HG02840 (cell line): ENCODE data around the gene COA1.
A peak's percentile ranks its signal among the peaks of the same experiment; 100 is the strongest.
"Not testable (repeated sequence)": the region's sequence is repeated elsewhere in the genome, so short reads cannot be mapped to it uniquely, and the experiment has no call there.

ENCODE experiments used
- ATAC-seq: cut with Tn5 transposase; IDR thresholded peaks from one replicate; pipeline ENCODE4 v1.9.1; 2021; ENCODE audit warnings: mild to moderate bottlenecking, moderate library complexity, moderate number of reproducible peaks; ENCODE audit not compliant: unreplicated experiment, low FRiP score

COA1 gene

GRCh38 chr7:43758822-43759683, 29.7 kb upstream of the COA1 start:
- peak; percentile 57 for ATAC-seq

GRCh38 chr7:43758029-43758821, 28.9 kb upstream of the COA1 start, which contains the start of gene BLVRA:
Gene BLVRA, plus strand, starts transcription at chr7:43758680. Its CDS starts 12,479 bp downstream, at chr7:43771159.
- peak; percentile 67 for ATAC-seq

- no peak for ATAC-seq
These were observed 27.9 kb upstream of the COA1 start for GRCh38 chr7:43757073-43757720.

- ATAC-seq: no peak
These were observed 27.2 kb upstream of the COA1 start for GRCh38 chr7:43756368-43757072.

GRCh38 chr7:43754596-43754995, 25.3 kb upstream of the COA1 start:
- ATAC-seq: no peak

GRCh38 chr7:43753843-43754242, 24.5 kb upstream of the COA1 start:
- ATAC-seq: no peak

- ATAC-seq: no peak
These were observed 24.0 kb upstream of the COA1 start for GRCh38 chr7:43753271-43753810.

GRCh38 chr7:43752411-43752810, 23.1 kb upstream of the COA1 start:
- no peak for ATAC-seq

- ATAC-seq: no peak
These were observed 20.9 kb upstream of the COA1 start for GRCh38 chr7:43750016-43750887.

- no peak for ATAC-seq
These were observed 20.1 kb upstream of the COA1 start for GRCh38 chr7:43749383-43749940.

- no peak for ATAC-seq
These were observed 18.2 kb upstream of the COA1 start for GRCh38 chr7:43747328-43748105.

GRCh38 chr7:43742692-43743091, 13.4 kb upstream of the COA1 start:
- no peak for ATAC-seq

- ATAC-seq: no peak
These were observed 8.3 kb upstream of the COA1 start for GRCh38 chr7:43737467-43738127.

- peak; percentile 76 for ATAC-seq
These were observed 6.7 kb upstream of the COA1 start for GRCh38 chr7:43735802-43736603.

- ATAC-seq: peak; percentile 21
These were observed 6.1 kb upstream of the COA1 start for GRCh38 chr7:43735403-43735801.

GRCh38 chr7:43734575-43735332, 5.4 kb upstream of the COA1 start:
- not testable (repeated sequence) for ATAC-seq
